MCF 10A (cell line): ENCODE measurements around the gene SARM1. TPM values are rescaled to one million over a fixed set of nuclear protein-coding genes. Genes with fewer than 3 reads are reported as not detected.

ENCODE experiments used
- BruUV-seq: library from RNA; stranded (reverse); fragments of 400-500 nt; replicated peaks from 2 replicates; lab custom pipeline; 2021; lab: Mats Ljungman, UMichigan
- CTCF ChIA-PET: fragments of 300-600 bp; sonication (Branson Sonifier 250); formaldehyde crosslinking; extraction: SDS; loops from one replicate; lab custom pipeline; 2021; ENCODE audit warnings: antibody characterized with exemption, inconsistent platforms; lab: Yijun Ruan, JAX
- POLR2A ChIA-PET: fragments of 300-600, 350-650 bp; sonication (Branson Sonifier 250); formaldehyde crosslinking; extraction: SDS; loops from one replicate; lab custom pipeline; 2020; ENCODE audit warnings: antibody characterized with exemption, inconsistent platforms; lab: Yijun Ruan, JAX
- DNase-seq: peaks from one replicate; pipeline ENCODE4 v3.0.0-alpha.2; 2018; ENCODE audit not compliant: unreplicated experiment
- H3K27ac Mint-ChIP-seq: one replicate; pipeline ENCODE4 v1.8.0; 2022; ENCODE audit warnings: mild to moderate bottlenecking, low read depth, mixed read lengths; ENCODE audit not compliant: unreplicated experiment
- H3K27me3 Mint-ChIP-seq: one replicate; pipeline ENCODE4 v1.8.0; 2022; ENCODE audit warnings: mixed read lengths; ENCODE audit not compliant: insufficient read depth, unreplicated experiment
- H3K36me3 Mint-ChIP-seq: one replicate; pipeline ENCODE4 v1.8.0; 2022; ENCODE audit warnings: mild to moderate bottlenecking, moderate library complexity, mixed read lengths; ENCODE audit not compliant: insufficient read depth, unreplicated experiment
- H3K4me1 Mint-ChIP-seq: one replicate; pipeline ENCODE4 v1.8.0; 2022; ENCODE audit warnings: mixed read lengths; ENCODE audit not compliant: insufficient read depth, unreplicated experiment
- H3K4me3 Mint-ChIP-seq: one replicate; pipeline ENCODE4 v1.8.0; 2022; ENCODE audit warnings: mild to moderate bottlenecking, moderate library complexity, mixed read lengths; ENCODE audit not compliant: unreplicated experiment
- H3K9me3 Mint-ChIP-seq: one replicate; pipeline ENCODE4 v1.8.0; 2022; ENCODE audit warnings: mixed read lengths; ENCODE audit not compliant: unreplicated experiment
- intact Hi-C: fragments of 100-400 bp; cut with micrococcal nuclease; formaldehyde crosslinking; loops from 2 replicates; pipeline ENCODE4 v1.14.1; 2022
- total RNA-seq: library from RNA; stranded (reverse); gene quantifications from 2 replicates; pipeline ENCODE4 v1.2.3, GENCODE V29; 2022
- TF ChIP-seq, protein P1 (sequence below): fragments of 200-600 bp; IDR thresholded peaks from one replicate; pipeline ENCODE4 v1.8.0; 2022; ENCODE audit warnings: antibody characterized with exemption, mild to moderate bottlenecking; ENCODE audit not compliant: unreplicated experiment

The SARM1 gene
- total RNA-seq, 1 experiment from 2014 or later, result 0.63 TPM

DNA sequence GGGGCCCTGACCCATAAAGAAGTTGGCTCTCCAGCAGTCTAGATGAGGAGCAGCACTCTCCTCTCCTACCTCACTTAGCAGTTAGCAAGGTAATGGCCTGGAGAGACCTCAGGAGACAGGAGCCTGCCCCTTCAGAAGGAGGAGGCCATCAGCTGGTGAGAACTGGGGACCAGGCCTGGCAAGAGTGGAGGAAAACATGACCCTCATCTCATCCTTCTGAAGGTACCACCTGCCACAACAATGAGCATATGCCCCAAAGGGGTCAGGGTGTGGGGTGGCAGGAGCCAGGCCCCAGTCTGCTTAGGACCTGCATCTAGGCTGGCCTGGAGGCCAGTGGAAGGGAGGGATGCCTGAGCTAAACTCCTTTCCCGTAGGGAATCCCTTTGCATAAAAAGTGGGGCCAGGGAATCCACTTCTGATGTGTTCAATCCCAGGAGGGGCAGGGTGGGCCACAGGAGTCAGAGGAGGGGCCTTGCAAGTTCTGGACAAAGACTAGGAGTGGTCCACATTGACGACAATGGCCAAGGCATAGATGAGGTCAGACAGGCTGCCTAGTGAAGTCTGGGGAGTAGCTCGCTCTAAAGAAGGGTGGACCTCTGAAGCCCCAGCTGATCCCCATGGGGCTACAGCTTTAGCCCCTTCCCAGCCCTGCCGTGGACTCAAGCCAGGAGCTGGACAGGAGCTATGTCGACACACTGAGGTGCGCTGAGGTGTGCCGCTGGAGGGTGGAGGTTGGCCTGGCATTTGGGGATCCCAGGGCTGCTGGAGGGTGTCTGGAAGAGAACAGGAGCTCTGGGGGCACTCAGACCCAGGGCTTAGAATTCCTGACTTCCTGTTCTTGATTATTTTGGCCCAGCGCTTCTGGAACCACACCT lies 7.5 kb upstream of the SARM1 start:
- Mint-ChIP-seq H3K36me3 (peaks cover 48% of the 10 kb centered on the region), H3K27ac (no peak overlapping the region), H3K4me3 (no peak overlapping the region), H3K9me3 (no peaks in the 10 kb centered on the region), H3K4me1 (no peaks in the 10 kb centered on the region), H3K27me3 (no peaks in the 10 kb centered on the region)
- BruUV-seq, result no TSS peak
- TF ChIP-seq, protein P1, sequence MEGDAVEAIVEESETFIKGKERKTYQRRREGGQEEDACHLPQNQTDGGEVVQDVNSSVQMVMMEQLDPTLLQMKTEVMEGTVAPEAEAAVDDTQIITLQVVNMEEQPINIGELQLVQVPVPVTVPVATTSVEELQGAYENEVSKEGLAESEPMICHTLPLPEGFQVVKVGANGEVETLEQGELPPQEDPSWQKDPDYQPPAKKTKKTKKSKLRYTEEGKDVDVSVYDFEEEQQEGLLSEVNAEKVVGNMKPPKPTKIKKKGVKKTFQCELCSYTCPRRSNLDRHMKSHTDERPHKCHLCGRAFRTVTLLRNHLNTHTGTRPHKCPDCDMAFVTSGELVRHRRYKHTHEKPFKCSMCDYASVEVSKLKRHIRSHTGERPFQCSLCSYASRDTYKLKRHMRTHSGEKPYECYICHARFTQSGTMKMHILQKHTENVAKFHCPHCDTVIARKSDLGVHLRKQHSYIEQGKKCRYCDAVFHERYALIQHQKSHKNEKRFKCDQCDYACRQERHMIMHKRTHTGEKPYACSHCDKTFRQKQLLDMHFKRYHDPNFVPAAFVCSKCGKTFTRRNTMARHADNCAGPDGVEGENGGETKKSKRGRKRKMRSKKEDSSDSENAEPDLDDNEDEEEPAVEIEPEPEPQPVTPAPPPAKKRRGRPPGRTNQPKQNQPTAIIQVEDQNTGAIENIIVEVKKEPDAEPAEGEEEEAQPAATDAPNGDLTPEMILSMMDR, result no peak
- ChIA-PET POLR2A (no interaction called here), CTCF (interaction anchor here (0.6 to 1.8 kb wide), 3 partner anchors 18 to 568 kb away, joined by 3 to 4 read pairs (median 4); no protein-coding TSS in a partner anchor)
- intact Hi-C loops, result no loop called here
- DNase-seq, result no peak

DNA sequence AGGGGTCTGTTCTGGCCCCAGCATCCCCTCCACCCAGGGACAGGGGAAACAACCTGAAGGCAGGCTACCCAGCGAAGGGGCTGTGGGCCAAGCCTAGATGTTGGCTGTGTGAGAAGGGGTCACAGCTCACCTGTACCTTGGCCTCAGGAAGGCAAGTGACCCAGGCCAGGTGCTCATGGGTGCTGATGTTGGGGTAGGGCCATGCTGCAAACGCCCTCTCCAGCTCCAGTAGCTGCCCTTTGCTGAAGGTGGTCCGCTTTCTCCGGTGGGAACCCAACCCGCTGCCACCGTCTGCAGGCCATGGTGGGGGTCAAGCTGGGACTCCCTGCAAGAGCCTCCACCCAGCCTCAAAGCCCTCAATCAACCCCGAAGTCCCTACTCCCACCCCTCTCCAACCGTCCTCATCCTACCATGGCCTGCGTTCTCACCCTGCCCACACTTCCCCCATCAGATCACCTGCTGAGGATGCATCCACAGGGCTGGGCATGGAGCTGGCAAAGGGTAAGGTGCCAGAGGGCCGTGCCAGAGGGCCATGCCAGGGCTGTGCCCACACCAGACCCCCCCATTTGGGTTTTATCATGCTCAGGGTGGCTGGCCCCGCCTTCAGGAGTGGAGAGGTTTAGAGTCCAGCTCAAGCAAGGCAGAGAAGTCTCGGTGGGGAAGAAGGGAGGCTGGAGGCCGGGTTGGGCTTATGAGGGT lies 6.7 kb upstream of the SARM1 start, which contains the start of gene SEBOX:
TSS of gene SEBOX (minus strand) at position 535 of the 699 bp plus-strand sequence. CDS start at position 487, 48 bp downstream.
- POLR2A ChIA-PET, result interaction anchor here (0.6 kb wide), 1 partner anchor 80 kb away, joined by 4 read pairs; no protein-coding TSS in a partner anchor
- H3K36me3 Mint-ChIP-seq, result peaks cover 40% of the 10 kb centered on the region
- no peak within 1 kb of the TSS for H3K27ac Mint-ChIP-seq
- no peaks in the 10 kb centered on the region for H3K27me3 Mint-ChIP-seq
- no peaks in the 10 kb centered on the region for H3K9me3 Mint-ChIP-seq
- no peaks in the 10 kb centered on the region for H3K4me1 Mint-ChIP-seq
- BruUV-seq, result no TSS peak
- TF ChIP-seq, protein P1, result no peak
- DNase-seq, result no peak
- intact Hi-C loops, result no loop called here
- CTCF ChIA-PET, result interaction anchor here (0.5 to 1.2 kb wide), 2 partner anchors 17 to 175 kb away, joined by 3 to 4 read pairs; no protein-coding TSS in a partner anchor
- H3K4me3 Mint-ChIP-seq, result no peak within 1 kb of the TSS

DNA sequence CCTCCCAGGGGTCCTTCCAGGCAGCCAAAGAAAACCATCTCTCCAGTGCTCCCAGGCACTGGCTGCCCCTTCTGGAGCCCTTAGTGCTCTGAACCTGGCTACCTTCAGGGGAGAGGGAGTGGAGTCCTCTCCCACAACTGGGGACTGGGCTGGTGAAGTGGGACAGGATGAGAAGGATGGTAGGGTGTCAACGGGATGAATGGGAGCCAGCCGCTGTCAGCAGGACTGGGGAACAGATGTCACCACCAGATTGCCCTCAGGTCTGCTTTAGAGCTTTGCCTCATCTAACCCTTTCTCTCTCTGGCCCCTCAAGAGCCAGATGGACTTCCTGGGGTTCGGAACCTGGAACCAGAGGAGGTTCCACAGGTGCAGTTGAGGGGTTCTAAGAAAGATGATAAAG lies 6.0 kb upstream of the SARM1 start:
- BruUV-seq, result no TSS peak
- H3K4me3 Mint-ChIP-seq, result no peak overlapping the region
- no peaks in the 10 kb centered on the region for H3K9me3 Mint-ChIP-seq
- TF ChIP-seq, protein P1, result no peak
- no peak for DNase-seq
- H3K4me1 Mint-ChIP-seq, result no peaks in the 10 kb centered on the region
- H3K36me3 Mint-ChIP-seq, result peaks cover 33% of the 10 kb centered on the region
- ChIA-PET CTCF (interaction anchor here (0.6 to 0.7 kb wide), 2 partner anchors 18 to 30 kb away, joined by 3 to 4 read pairs; partner anchors contain the start of gene IFT20), POLR2A (interaction anchor here (0.6 to 0.9 kb wide), 2 partner anchors 31 to 79 kb away, joined by 4 to 5 read pairs; no protein-coding TSS in a partner anchor)
- no peaks in the 10 kb centered on the region for H3K27me3 Mint-ChIP-seq
- H3K27ac Mint-ChIP-seq, result no peak overlapping the region
- intact Hi-C loops, result no loop called here
